ENCODE measurements around the gene ARHGEF9.
"Not testable (repeated sequence)": the region's sequence is repeated elsewhere in the genome, so short reads cannot be mapped to it uniquely, and the experiment has no call there.

ARHGEF9 gene

GRCh38 chrX:63784902-63785707, at the start of gene ARHGEF9:
TSS of gene ARHGEF9 (minus strand) at chrX:63785214. CDS start at chrX:63785145, 69 bp downstream.
- no peak for DNase-seq

- not testable (repeated sequence) for DNase-seq
Measured at GRCh38 chrX:63825446-63825845, 40.4 kb upstream of the ARHGEF9 start.

- DNase-seq = no peak
Measured at GRCh38 chrX:63818156-63818555, 33.1 kb upstream of the ARHGEF9 start.

- DNase-seq = no peak
Measured at GRCh38 chrX:63817696-63818095, 32.7 kb upstream of the ARHGEF9 start.

- DNase-seq = no peak
Measured at GRCh38 chrX:63812823-63813222, 27.8 kb upstream of the ARHGEF9 start.

- DNase-seq = no peak
Measured at GRCh38 chrX:63810746-63811145, 25.7 kb upstream of the ARHGEF9 start.

- no peak for DNase-seq
Measured at GRCh38 chrX:63809173-63809572, 24.2 kb upstream of the ARHGEF9 start.

- not testable (repeated sequence) for DNase-seq
Measured at GRCh38 chrX:63795406-63795805, 10.4 kb upstream of the ARHGEF9 start.

GRCh38 chrX:63785708-63786040, 660 bp upstream of the ARHGEF9 start:
- DNase-seq = no peak

- DNase-seq = no peak
Measured at GRCh38 chrX:63784346-63784901, 590 bp downstream of the ARHGEF9 start.

- DNase-seq = no peak
Measured at GRCh38 chrX:63782515-63782914, 2.5 kb downstream of the ARHGEF9 start.

GRCh38 chrX:63768760-63769159, 16.3 kb downstream of the ARHGEF9 start:
- DNase-seq = no peak

GRCh38 chrX:63765712-63766111, 19.3 kb downstream of the ARHGEF9 start:
- DNase-seq = no peak

- DNase-seq = no peak
Measured at GRCh38 chrX:63764946-63765345, 20.1 kb downstream of the ARHGEF9 start.

GRCh38 chrX:63761639-63762038, 23.4 kb downstream of the ARHGEF9 start:
- DNase-seq = peak in 1 of 2 donors; percentile 35

GRCh38 chrX:63758011-63758410, 27.0 kb downstream of the ARHGEF9 start:
- DNase-seq = no peak

GRCh38 chrX:63755892-63756291, 29.1 kb downstream of the ARHGEF9 start:
- no peak for DNase-seq

- DNase-seq = peak; percentile 90 to 93
Measured at GRCh38 chrX:63754860-63755579, 30.0 kb downstream of the ARHGEF9 start.

GRCh38 chrX:63754136-63754859, 30.7 kb downstream of the ARHGEF9 start:
- DNase-seq = peak; percentile 22 to 31

GRCh38 chrX:63751481-63751880, 33.5 kb downstream of the ARHGEF9 start:
- DNase-seq = no peak

- DNase-seq = no peak
Measured at GRCh38 chrX:63750811-63751210, 34.2 kb downstream of the ARHGEF9 start.

- no peak for DNase-seq
Measured at GRCh38 chrX:63747331-63747730, 37.7 kb downstream of the ARHGEF9 start.

- no peak for DNase-seq
Measured at GRCh38 chrX:63746715-63747114, 38.3 kb downstream of the ARHGEF9 start.

All from CD4-positive, alpha-beta T cell treated with Interleukin-1 beta for 1 hour (primary cell).